HL-60/S4 (cell line): Measurements from ENCODE around the gene SERPINB4.
"Not testable (repeated sequence)": the region's sequence is repeated elsewhere in the genome, so short reads cannot be mapped to it uniquely, and the experiment has no call there.

Experiments
- in situ Hi-C: fragments of 300-500 bp; cut with MboI; formaldehyde crosslinking; loops from 2 replicates; pipeline ENCODE4 v1.14.3; 2022; ENCODE audit warnings: low sequenced_read_pairs

The SERPINB4 gene

GRCh38 chr18:63644142-63644541 lies at the start of gene SERPINB4:
TSS of gene SERPINB4 (minus strand) at chr18:63644256. CDS start at chr18:63643577, 679 bp downstream.
- in situ Hi-C loops = not testable (repeated sequence)

DNA sequence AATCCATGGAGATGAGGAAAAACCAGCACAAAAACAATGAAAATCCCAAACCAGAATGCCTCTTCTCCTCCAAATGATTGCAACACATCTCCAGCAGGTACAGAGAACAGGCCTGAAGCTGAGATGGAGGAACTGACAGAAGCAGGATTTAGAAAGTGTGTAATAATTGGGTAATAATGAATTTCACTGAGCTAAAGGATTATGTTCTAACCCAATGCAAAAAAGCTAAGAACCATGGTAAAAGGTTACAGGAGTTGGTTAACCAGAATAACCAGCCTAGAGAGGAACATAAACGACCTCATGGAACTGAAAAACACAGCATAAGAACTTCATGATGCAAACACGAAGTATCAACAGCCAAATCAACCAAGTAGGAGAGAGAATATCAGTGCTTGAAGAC lies 45.0 kb upstream of the SERPINB4 start:
- in situ Hi-C loops = no loop called here

DNA sequence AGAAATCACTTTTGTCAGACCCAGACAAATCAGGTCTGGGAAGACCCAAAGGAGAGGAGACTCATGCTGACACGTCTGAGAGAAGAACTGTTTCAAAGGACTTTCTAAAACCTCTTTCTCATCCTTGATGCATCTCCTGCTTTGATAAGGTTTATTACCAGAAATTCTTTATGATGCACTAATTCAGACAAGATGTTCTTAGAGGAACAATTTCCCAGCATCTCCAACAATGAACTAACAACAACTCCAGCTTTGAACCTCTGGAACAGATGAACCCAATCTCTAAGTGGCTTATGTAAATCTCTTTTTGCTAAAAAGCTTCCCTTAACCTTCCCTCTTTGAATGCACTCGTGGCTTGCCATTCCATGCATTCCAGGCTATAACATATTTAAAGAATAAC lies 42.8 kb upstream of the SERPINB4 start:
- in situ Hi-C loops = no loop called here

GRCh38 chr18:63684718-63685117 lies 40.7 kb upstream of the SERPINB4 start:
- in situ Hi-C loops = no loop called here

GRCh38 chr18:63683890-63684289 lies 39.8 kb upstream of the SERPINB4 start:
- in situ Hi-C loops = no loop called here

DNA sequence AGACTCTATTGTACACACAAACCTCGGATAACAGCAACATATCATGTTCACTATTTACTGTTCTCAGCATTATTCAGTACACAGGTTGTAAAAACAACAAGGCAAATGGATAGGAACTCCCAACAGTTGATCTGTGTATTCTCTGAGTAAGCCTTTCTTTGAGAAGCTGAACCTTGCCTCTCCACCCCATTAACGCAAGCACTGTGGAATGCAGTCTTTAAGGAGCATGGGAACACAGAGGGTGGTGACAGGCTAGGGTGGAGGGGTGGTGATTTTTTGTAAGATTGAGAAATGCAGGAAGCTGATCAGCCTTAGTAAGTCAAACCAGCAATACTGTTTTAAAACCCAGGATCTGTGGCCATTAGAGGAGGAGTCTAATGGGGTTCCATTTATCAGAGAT lies 39.1 kb upstream of the SERPINB4 start:
- in situ Hi-C loops = no loop called here

DNA sequence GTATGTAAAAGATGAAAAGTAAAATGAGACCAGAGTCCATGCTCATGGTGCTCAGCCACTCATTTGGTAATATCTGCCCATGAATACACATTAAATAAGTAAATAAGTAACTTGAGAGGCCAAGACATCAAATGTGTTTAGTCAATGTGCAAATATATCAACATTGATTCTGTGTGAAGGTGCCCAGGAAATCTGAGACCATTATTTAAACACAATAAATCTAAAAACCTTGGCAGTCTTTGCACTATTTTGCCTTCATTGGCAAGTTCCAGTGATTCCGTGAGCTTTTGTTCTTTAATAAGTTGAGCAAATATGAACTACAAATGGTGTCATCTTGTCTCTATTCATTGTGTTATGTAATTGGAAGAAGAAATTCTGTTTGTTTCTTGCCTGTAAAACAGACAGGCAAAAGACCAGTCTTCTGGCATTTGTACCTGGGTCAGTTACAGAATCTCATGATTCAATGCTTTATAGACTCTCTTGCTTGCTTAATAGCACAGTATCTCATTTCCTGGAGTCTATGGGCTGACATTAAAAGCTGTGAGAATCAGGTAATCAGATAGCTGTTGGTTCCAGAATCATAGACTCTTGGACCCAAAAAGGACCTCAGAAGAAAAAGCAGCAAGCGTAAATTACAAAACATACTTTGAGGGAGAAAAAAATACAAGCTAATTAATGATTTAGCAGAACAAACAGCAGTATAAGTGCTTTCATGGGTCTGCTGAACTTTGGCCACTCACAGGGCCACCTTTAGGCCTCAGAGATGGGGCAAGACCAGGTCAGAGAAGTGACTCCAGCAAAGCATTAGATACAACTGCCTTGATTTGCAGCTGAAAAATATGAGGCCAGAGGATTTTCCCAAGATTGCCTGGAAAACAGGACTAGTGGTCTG lies 37.6 kb upstream of the SERPINB4 start:
- in situ Hi-C loops = no loop called here

GRCh38 chr18:63679820-63680606 lies 36.0 kb upstream of the SERPINB4 start:
- in situ Hi-C loops = no loop called here

DNA sequence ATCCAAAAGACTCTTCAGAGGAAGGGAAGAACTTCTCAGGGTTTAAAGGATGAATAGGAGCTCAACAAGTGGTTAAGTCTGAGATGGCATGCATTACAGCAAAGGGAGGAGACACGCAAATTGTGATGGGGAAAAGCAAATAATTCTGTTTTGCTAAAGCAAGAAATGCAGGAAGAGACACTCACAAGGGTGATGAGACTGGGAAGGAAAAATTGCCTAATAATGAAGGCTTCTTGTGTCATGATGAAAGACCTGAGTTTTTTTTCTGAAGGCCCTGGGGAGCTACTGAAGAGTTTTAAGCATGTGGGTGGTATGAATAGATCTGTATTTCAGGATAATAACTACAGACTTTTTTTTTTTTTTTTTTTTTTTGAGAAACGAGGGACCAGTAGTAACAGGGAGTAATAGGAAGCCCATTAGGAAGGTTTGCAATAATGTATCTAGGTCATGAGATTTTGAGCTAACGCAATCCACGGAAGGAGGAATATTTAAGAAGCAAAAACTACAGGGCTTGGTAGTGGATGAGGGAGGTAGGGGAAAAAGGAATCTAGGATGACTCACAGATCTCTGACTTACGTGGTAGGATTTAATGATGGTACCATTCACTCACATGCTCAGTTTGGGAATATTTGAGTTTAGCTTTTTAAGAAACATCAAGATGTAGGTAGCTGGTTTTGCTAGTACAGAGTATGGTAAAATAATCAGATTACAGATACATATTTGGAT lies 33.6 kb upstream of the SERPINB4 start:
- in situ Hi-C loops = no loop called here

DNA sequence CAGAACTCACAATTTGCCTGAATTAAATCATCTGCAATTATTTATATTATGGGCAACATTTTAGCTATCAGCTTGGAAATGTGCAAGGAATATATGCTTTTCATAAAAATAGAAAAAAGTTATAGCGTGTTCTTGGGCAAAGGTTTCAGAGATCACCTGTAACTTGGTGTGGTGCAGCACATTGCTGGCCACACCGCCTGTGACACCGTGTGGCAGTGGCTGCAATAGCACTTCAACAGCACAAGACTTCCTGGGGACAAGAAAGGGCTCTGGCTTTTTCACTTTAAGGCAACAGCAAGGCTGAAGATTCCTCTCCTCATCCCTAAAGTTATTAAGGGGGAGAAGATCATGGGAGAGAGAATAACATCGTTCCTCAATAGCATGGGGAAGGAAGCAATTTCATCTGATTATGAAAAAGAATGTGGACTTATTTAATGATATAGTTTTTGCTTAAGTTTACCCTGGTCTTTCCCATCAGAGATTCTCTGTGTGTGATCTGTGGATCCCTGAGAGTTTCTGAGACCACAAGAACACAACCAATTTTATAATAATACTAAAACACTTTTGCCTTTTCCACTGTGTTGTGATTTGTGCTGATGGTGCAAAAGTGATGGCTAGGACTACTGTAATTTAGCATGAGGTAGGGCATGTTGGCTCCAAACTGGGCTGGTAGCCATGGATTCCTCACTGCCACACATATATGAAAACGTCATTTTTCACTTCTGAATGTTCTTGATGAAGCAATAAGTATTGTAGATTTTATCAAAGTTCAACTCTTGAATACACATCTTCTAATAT lies 32.7 kb upstream of the SERPINB4 start:
- in situ Hi-C loops = no loop called here

DNA sequence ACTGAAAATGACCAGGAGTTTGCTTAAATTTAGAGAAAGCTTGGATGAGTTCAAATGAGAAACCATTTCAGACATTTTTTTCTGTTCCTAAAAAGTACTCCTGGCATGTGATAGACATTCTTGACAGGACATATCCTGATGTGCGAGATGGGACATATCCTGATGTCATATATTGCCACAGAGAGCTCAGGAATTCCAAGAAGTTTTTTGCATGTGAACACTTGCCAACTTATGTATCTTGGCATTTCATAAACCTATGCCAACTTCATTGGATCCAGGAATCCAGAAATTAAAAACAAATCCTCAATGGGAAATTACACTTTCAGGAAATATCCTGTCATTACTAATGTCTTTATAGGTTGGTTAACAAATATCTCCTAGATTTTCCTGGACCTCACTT lies 20.5 kb upstream of the SERPINB4 start:
- in situ Hi-C loops = no loop called here

- in situ Hi-C loops = not testable (repeated sequence)
These were observed 17.7 kb upstream of the SERPINB4 start, which contains the start of gene SERPINB3 for GRCh38 chr18:63661750-63662149. TSS of gene SERPINB3 (minus strand) at chr18:63661893. CDS start at chr18:63661216, 677 bp downstream.

DNA sequence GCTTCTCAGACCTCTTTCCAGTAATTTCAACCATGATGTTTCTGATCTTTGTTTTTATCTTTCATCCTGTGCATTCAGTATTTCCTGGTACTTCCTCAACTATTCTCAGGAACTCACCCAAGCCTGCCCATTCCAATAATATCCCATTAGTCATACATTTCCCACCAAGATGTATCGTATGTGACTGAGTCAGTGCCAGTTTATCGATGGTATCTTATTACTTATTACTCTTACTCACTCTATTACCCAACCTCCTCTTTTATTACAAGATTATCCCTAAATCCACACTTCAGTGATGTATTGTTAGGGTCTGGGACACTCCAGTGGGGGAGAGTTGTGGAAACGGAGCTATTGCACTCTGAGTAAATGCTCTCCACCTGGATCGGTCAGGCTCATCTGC lies 14.9 kb upstream of the SERPINB4 start:
- in situ Hi-C loops = not testable (repeated sequence)

GRCh38 chr18:63650271-63650670 lies 6.2 kb upstream of the SERPINB4 start:
- in situ Hi-C loops = not testable (repeated sequence)

- in situ Hi-C loops = no loop called here
These were observed 4.2 kb upstream of the SERPINB4 start for GRCh38 chr18:63648241-63648640.

- in situ Hi-C loops = no loop called here
These were observed 2.9 kb upstream of the SERPINB4 start for GRCh38 chr18:63646936-63647335.

DNA sequence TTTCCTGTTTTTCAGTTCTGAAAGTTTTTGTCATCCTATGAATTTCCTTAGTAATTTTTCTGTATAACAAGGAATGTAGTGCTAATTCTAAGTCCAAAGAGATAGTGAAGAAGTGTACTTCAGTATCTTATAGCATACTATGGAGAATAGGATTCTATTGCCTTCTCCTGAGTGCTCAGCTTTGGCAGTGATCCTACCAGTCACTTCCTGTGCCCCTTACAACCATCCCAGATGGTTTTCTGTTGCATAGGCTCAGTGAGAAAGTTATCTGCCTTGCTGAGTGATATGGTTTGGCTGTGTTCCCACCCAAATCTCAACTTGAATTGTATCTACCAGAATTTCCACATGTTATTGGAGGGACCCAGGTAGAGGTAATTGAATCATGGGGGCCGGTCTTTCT lies 638 bp upstream of the SERPINB4 start:
- in situ Hi-C loops = not testable (repeated sequence)

GRCh38 chr18:63642668-63643356 lies 1.2 kb downstream of the SERPINB4 start:
- in situ Hi-C loops = not testable (repeated sequence)

DNA sequence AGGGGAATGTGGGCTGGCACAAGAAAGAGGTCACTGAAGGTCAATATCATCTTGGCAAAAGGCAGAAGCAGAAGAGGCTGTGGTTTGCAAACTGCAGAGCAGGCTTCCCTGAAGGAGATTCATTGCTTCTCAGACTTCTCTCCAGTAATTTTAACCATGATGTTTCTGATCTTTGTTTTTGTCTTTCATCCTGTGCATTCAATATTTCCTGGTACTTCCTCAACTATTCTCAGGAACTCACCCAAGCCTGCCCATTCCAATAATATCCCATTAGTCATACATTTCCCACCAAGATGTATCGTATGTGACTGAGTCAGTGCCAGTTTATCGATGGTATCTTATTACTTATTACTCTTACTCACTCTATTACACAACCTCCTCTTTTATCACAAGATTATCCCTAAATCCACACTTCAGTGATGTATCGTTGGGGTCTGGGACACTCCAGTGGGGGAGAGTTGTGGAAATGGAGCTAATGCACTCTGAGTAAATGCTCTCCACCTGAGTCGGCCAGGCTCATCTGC lies 2.8 kb downstream of the SERPINB4 start:
- in situ Hi-C loops = not testable (repeated sequence)
